Measurements from ENCODE around the gene WDSUB1.

DNA sequence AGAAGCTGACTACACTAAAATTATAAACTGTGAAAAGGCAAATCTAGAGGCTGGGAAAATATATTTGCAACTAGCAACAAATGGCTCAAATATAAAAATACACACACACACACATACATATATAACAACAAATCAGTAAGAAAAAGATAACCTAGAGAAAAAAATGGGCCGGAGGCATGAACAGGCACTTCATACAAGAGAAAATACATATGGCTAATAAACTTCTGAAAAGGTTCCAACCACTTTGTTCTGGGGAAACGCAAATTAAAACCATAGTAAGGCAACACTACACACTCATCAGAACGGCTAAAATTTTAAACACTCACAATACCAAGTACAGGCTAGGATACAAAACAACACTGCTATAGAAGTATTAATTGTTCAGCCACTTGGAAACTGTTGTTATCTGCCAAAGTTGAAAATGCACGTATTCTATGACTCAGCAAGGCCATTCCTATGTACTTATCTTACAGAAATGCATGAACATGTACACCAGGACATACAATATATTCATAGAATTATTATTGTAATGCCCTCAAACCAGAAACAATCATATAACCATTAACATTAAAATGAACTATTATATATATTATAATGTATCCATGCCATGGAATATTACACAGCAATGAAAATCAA, 15.6 kb downstream of the WDSUB1 start:
- TF ChIP-seq, protein P1, sequence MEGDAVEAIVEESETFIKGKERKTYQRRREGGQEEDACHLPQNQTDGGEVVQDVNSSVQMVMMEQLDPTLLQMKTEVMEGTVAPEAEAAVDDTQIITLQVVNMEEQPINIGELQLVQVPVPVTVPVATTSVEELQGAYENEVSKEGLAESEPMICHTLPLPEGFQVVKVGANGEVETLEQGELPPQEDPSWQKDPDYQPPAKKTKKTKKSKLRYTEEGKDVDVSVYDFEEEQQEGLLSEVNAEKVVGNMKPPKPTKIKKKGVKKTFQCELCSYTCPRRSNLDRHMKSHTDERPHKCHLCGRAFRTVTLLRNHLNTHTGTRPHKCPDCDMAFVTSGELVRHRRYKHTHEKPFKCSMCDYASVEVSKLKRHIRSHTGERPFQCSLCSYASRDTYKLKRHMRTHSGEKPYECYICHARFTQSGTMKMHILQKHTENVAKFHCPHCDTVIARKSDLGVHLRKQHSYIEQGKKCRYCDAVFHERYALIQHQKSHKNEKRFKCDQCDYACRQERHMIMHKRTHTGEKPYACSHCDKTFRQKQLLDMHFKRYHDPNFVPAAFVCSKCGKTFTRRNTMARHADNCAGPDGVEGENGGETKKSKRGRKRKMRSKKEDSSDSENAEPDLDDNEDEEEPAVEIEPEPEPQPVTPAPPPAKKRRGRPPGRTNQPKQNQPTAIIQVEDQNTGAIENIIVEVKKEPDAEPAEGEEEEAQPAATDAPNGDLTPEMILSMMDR (conservative IDR thresholded peaks at IDR 0.05; ENCODE audit: low read length): no peak
- no peak for TF ChIP-seq EZH2phosphoT487 (IDR thresholded peaks at IDR 0.05; ENCODE audit: borderline replicate concordance, low read depth, low read length)
